PC-9 (cell line): ENCODE measurements around the gene AATF.

Source experiments
- CTCF ChIP-seq: fragments of 200-600 bp; sonication (generic); conservative IDR thresholded peaks from 2 replicates; pipeline ENCODE4 v1.6.1; 2017; ENCODE audit warnings: mixed run types, antibody characterized with exemption, mild to moderate bottlenecking, moderate library complexity
- EZH2 ChIP-seq: fragments of 200-600 bp; sonication (generic); IDR thresholded peaks from 2 replicates; pipeline ENCODE4 v1.8.0; 2017; ENCODE audit warnings: antibody characterized with exemption, low read depth

- TF ChIP-seq CTCF: no peak
- no peak for TF ChIP-seq EZH2
These were observed 103.1 kb downstream of the AATF start for GRCh38 chr17:37051833-37052232.
